SK-N-SH treated with all-trans-retinoic acid at 6 μM for 48 hours (cell line): ENCODE results near the gene CBLN3.
"Not testable (repeated sequence)": the region's sequence is repeated elsewhere in the genome, so short reads cannot be mapped to it uniquely, and the experiment has no call there.

Experiments used
- ATAC-seq: fragments of 200-7000 bp; cut with Tn5 transposase; 3 replicates; pipeline ENCODE4 v1.9.1; 2020; ENCODE audit warnings: mild to moderate bottlenecking, moderate library complexity
- ARNTL ChIP-seq: fragments of 450-650 bp; formaldehyde crosslinking; IDR thresholded peaks from 2 replicates; pipeline ENCODE4 v1.5.0; 2020; ENCODE audit warnings: low read depth, mild to moderate bottlenecking, moderate library complexity, borderline replicate concordance
- BACH2 ChIP-seq: fragments of 250-450 bp; sonication (Bioruptor Pico); IDR thresholded peaks from 2 replicates; pipeline ENCODE4 v1.9.0; 2021; ENCODE audit warnings: mild to moderate bottlenecking, borderline replicate concordance
- CSDC2 ChIP-seq: fragments of 250-450 bp; sonication (Bioruptor Pico); IDR thresholded peaks from 2 replicates; pipeline ENCODE4 v1.5.0; 2020; ENCODE audit warnings: mild to moderate bottlenecking, moderate library complexity
- GLIS3 ChIP-seq: fragments of 250-450 bp; sonication (Bioruptor Pico); IDR thresholded peaks from 2 replicates; pipeline ENCODE4 v1.5.0; 2020; ENCODE audit warnings: mild to moderate bottlenecking, moderate library complexity
- ISL1 ChIP-seq: fragments of 250-450 bp; sonication (Bioruptor Pico); IDR thresholded peaks from 2 replicates; pipeline ENCODE4 v2.1.2; 2022; ENCODE audit warnings: mild to moderate bottlenecking, moderate library complexity
- OSR1 ChIP-seq: fragments of 250-450 bp; sonication (Bioruptor Pico); IDR thresholded peaks from 2 replicates; pipeline ENCODE4 v1.8.0; 2022; ENCODE audit warnings: moderate library complexity, mild to moderate bottlenecking, inconsistent platforms
- PPARA ChIP-seq: fragments of 250-450 bp; sonication (Bioruptor Pico); IDR thresholded peaks from 2 replicates; pipeline ENCODE4 v1.5.0; 2020; ENCODE audit warnings: mild to moderate bottlenecking, borderline replicate concordance
- RARB ChIP-seq: fragments of 250-450 bp; sonication (Bioruptor Pico); IDR thresholded peaks from 2 replicates; pipeline ENCODE4 v1.8.0; 2021; ENCODE audit warnings: mild to moderate bottlenecking, moderate library complexity
- SNAI2 ChIP-seq: fragments of 250-450 bp; sonication (Bioruptor Pico); IDR thresholded peaks from 2 replicates; pipeline ENCODE4 v1.5.0; 2020; ENCODE audit warnings: mild to moderate bottlenecking, moderate library complexity
- TCF4 ChIP-seq: fragments of 250-450 bp; sonication (Bioruptor Pico); IDR thresholded peaks from 2 replicates; pipeline ENCODE4 v1.8.0; 2021; ENCODE audit warnings: mild to moderate bottlenecking, moderate library complexity, borderline replicate concordance
- TOX ChIP-seq: fragments of 250-450 bp; sonication (Bioruptor Pico); IDR thresholded peaks from 2 replicates; pipeline ENCODE4 v1.8.0; 2021; ENCODE audit warnings: mild to moderate bottlenecking, moderate library complexity, borderline replicate concordance
- ZC3H10 ChIP-seq: fragments of 250-450 bp; sonication (Bioruptor Pico); IDR thresholded peaks from 2 replicates; pipeline ENCODE4 v1.5.1; 2021; ENCODE audit warnings: mild to moderate bottlenecking, moderate library complexity
- ZFP3 ChIP-seq: fragments of 250-450 bp; sonication (Bioruptor Pico); IDR thresholded peaks from 2 replicates; pipeline ENCODE4 v1.5.0; 2020; ENCODE audit warnings: mild to moderate bottlenecking, moderate library complexity
- ZFP30 ChIP-seq: fragments of 450-650 bp; formaldehyde crosslinking; IDR thresholded peaks from 2 replicates; pipeline ENCODE4 v1.5.0; 2022; ENCODE audit warnings: mild to moderate bottlenecking, moderate library complexity
- ZNF565 ChIP-seq: fragments of 450-650 bp; formaldehyde crosslinking; conservative IDR thresholded peaks from 2 replicates; pipeline ENCODE4 v1.5.0; 2020; ENCODE audit warnings: low read depth, mild to moderate bottlenecking, moderate library complexity
- ZNF70 ChIP-seq: fragments of 450-650 bp; formaldehyde crosslinking; IDR thresholded peaks from 2 replicates; pipeline ENCODE4 v1.5.0; 2020; ENCODE audit warnings: mild to moderate bottlenecking, moderate library complexity
- ZNF8 ChIP-seq: fragments of 450-650 bp; formaldehyde crosslinking; IDR thresholded peaks from 2 replicates; pipeline ENCODE4 v1.5.0; 2020; ENCODE audit warnings: mild to moderate bottlenecking, moderate library complexity
- TF ChIP-seq, protein P1 (sequence below): fragments of 250-450 bp; sonication (Bioruptor Pico); IDR thresholded peaks from 2 replicates; pipeline ENCODE4 v1.5.1; 2021; ENCODE audit warnings: mild to moderate bottlenecking, moderate library complexity
- TF ChIP-seq, protein P2 (sequence below): fragments of 250-450 bp; sonication (Bioruptor Pico); IDR thresholded peaks from 2 replicates; pipeline ENCODE4 v1.5.1; 2020; ENCODE audit warnings: low read depth, mild to moderate bottlenecking, moderate library complexity
- TF ChIP-seq, protein P3 (sequence below): fragments of 250-450 bp; sonication (Bioruptor Pico); IDR thresholded peaks from 2 replicates; pipeline ENCODE4 v1.5.0; 2020; ENCODE audit warnings: mild to moderate bottlenecking, moderate library complexity

CBLN3 gene

DNA sequence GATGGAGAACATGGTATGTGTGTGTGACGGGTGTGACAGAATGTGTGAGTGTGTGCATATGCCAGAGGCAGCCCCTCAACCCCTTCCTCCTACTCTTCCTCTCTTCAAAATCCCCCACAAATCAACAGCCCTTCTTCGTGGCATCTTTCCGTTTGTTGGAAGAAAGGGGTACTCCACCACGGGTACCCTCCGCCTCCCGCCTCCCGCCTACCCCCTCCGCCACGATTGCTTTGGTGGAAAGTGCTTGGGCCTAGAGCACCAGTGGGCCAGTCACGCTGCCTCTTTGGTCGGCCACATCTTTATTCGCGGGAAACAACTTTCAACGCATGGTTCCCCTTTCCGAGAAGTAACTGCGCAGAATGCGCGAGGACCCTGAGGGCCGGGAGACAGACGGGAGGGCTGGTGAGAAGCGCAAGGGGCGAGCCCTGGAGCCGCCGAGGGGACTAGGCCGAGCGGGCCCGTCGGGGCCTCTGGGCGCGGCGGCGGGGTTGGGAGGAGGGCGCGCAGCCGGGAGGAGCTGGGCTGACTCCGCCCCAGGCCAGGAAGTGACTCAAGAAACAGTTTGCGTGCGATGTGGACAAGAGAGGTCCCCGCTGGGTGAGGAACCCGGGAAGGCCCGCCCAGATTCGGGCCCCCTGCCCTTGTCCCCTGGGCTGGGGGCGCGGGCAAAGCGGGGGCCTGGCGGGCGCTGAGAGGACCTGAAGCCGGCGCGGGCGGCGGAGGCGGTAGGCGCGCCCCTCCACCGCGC lies at the start of gene CBLN3, which contains the start of gene KHNYN:
CBLN3 (minus strand) TSS at position 274 of the 748 bp plus-strand sequence. CDS start 614 bp downstream, outside the sequence.
KHNYN (plus strand) TSS at position 560 of the 748 bp plus-strand sequence. CDS start 777 bp downstream, outside the sequence.
- TF ChIP-seq CSDC2 = no peak
- no peak for TF ChIP-seq ZNF70 (CRISPR knock-in tag)
- no peak for TF ChIP-seq SNAI2 (CRISPR knock-in tag)
- no peak for TF ChIP-seq TCF4 (CRISPR knock-in tag)
- TF ChIP-seq ISL1 = no peak
- no peak for TF ChIP-seq TOX (CRISPR knock-in tag)
- no peak for TF ChIP-seq ARNTL (CRISPR knock-in tag)
- TF ChIP-seq RARB (CRISPR knock-in tag) = no peak
- TF ChIP-seq, protein P1, sequence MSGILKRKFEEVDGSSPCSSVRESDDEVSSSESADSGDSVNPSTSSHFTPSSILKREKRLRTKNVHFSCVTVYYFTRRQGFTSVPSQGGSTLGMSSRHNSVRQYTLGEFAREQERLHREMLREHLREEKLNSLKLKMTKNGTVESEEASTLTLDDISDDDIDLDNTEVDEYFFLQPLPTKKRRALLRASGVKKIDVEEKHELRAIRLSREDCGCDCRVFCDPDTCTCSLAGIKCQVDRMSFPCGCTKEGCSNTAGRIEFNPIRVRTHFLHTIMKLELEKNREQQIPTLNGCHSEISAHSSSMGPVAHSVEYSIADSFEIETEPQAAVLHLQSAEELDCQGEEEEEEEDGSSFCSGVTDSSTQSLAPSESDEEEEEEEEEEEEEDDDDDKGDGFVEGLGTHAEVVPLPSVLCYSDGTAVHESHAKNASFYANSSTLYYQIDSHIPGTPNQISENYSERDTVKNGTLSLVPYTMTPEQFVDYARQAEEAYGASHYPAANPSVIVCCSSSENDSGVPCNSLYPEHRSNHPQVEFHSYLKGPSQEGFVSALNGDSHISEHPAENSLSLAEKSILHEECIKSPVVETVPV (CRISPR knock-in tag) = no peak
- TF ChIP-seq PPARA (CRISPR knock-in tag) = no peak
- no peak for TF ChIP-seq ZFP30
- TF ChIP-seq ZNF565 (CRISPR knock-in tag) = no peak
- 0 out of 2 replicates have a peak, but pooled peaks have one; percentile 22 for TF ChIP-seq ZFP3 (CRISPR knock-in tag)
- TF ChIP-seq ZC3H10 (CRISPR knock-in tag) = peak; percentile 15; the same call in 1 of the 2 replicates
- no peak for TF ChIP-seq BACH2 (CRISPR knock-in tag)
- ATAC-seq = peak; percentile 88

DNA sequence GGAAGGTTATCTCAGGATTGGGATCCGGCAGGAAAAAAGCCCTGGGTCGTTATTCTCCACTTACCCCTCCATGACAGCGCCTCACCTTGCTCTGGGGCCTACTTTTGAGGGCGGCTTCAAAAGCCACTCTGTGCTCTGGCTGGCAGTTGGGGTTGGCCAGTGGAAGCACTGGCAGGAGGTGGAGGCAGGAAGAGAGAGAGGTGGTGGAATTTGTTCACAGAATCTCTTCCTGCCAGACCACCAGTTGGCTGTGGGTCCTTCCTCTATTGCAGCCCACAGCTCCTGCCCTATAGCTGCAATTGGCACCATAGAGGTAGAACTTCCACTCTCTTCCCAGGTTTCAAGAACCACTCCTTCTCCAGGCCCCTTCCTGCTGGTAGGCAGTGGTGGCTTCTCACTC lies 45.8 kb upstream of the CBLN3 start:
- TF ChIP-seq OSR1 (CRISPR knock-in tag) = no peak
- no peak for TF ChIP-seq ISL1
- no peak for TF ChIP-seq ZNF70 (CRISPR knock-in tag)
- TF ChIP-seq RARB (CRISPR knock-in tag) = no peak
- TF ChIP-seq, protein P2, sequence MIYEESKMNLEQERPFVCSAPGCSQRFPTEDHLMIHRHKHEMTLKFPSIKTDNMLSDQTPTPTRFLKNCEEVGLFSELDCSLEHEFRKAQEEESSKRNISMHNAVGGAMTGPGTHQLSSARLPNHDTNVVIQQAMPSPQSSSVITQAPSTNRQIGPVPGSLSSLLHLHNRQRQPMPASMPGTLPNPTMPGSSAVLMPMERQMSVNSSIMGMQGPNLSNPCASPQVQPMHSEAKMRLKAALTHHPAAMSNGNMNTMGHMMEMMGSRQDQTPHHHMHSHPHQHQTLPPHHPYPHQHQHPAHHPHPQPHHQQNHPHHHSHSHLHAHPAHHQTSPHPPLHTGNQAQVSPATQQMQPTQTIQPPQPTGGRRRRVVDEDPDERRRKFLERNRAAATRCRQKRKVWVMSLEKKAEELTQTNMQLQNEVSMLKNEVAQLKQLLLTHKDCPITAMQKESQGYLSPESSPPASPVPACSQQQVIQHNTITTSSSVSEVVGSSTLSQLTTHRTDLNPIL (CRISPR knock-in tag) = no peak
- no peak for ATAC-seq

DNA sequence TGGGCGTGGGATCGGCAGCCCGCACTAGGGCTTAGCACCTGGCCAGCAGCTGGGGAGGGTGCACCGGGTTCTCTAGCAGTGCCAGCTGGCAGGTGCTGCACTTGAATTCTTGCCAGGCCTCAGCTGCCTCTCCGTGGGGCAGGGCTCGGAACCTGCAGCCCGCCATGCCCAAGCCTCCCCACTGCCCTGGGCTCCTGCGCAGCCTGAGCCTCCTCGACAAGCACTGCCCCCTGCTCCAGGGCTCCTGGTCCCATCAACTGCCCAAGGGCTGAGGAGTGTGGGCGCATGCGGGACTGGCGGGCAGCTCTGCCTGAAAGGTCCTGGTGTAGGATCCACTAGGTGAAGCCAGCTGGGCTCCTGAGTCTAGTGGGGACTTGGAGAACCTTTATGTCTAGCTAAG lies 43.7 kb upstream of the CBLN3 start:
- ATAC-seq = no peak
- TF ChIP-seq ISL1 (no peak), ZFP3 (CRISPR knock-in tag) (no peak)
- TF ChIP-seq, protein P2 (CRISPR knock-in tag) = no peak
- TF ChIP-seq, protein P3, sequence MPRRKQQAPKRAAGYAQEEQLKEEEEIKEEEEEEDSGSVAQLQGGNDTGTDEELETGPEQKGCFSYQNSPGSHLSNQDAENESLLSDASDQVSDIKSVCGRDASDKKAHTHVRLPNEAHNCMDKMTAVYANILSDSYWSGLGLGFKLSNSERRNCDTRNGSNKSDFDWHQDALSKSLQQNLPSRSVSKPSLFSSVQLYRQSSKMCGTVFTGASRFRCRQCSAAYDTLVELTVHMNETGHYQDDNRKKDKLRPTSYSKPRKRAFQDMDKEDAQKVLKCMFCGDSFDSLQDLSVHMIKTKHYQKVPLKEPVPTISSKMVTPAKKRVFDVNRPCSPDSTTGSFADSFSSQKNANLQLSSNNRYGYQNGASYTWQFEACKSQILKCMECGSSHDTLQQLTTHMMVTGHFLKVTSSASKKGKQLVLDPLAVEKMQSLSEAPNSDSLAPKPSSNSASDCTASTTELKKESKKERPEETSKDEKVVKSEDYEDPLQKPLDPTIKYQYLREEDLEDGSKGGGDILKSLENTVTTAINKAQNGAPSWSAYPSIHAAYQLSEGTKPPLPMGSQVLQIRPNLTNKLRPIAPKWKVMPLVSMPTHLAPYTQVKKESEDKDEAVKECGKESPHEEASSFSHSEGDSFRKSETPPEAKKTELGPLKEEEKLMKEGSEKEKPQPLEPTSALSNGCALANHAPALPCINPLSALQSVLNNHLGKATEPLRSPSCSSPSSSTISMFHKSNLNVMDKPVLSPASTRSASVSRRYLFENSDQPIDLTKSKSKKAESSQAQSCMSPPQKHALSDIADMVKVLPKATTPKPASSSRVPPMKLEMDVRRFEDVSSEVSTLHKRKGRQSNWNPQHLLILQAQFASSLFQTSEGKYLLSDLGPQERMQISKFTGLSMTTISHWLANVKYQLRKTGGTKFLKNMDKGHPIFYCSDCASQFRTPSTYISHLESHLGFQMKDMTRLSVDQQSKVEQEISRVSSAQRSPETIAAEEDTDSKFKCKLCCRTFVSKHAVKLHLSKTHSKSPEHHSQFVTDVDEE (CRISPR knock-in tag) = no peak

DNA sequence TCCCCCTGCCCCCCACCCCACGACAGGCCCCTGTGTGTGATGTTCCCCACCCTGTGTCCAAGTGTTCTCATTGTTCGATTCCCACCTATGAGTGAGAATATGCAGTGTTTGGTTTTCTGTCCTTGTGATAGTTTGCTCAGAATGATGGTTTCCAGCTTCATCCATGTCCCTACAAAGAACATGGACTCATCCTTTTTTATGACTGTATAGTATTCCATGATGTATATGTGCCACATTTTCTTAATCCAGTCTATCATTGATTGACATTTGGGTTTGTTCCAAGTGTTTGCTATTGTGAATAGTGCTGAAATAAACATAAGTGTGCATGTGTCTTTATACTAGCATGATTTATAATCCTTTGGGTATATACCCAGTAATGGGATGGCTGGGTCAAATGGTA lies 41.0 kb upstream of the CBLN3 start:
- ATAC-seq = not testable (repeated sequence)

DNA sequence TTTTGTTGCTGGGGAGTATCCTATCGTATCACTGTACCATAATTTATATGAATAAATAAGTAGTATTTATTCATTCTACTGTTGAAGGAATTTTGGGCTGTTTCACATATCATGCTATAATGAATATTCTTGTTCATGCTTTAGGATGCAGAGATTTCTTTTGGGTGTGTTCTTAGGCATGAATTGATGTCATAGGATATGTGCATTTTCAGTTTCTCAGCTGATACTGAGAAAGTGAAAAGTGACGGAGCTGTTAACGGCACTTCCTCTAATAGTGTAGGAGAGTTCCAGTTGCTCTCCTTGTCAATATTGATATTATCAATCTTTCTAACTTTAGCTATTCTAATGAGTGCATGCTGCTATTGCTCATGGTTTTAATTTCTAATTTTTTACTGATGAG lies 36.3 kb upstream of the CBLN3 start:
- no peak for ATAC-seq
- TF ChIP-seq ZNF8 (CRISPR knock-in tag) (no peak), ZNF70 (CRISPR knock-in tag) (no peak), GLIS3 (CRISPR knock-in tag) (no peak), ISL1 (no peak), ZFP3 (CRISPR knock-in tag) (no peak), SNAI2 (CRISPR knock-in tag) (no peak), PPARA (CRISPR knock-in tag) (no peak), CSDC2 (no peak)
- TF ChIP-seq, protein P3 (CRISPR knock-in tag) = no peak
- TF ChIP-seq, protein P1 (CRISPR knock-in tag) = no peak
- TF ChIP-seq, protein P2 (CRISPR knock-in tag) = no peak
